Psoas muscle (tissue), 8 donors: Measurements from ENCODE around the gene APBB2. TPM values are rescaled to one million over a fixed set of nuclear protein-coding genes. Genes with fewer than 3 reads are reported as not detected.

Experiments
- ATAC-seq, 4 donors: fragments of 200-7000 bp; cut with Tn5 transposase; one replicate each; pipeline ENCODE4 v1.9.1; 2020; ENCODE audit warnings: moderate library complexity in 3 of 4, mild to moderate bottlenecking in 2 of 4
- DNase-seq, 2 donors: peaks; one replicate each; pipeline ENCODE4 v3.0.0-alpha.2; 2020
- H3K27ac ChIP-seq: fragments of 200-600 bp; one replicate; pipeline ENCODE4 v1.8.0; 2022
- H3K27me3 ChIP-seq, 3 donors: fragments of 200-600 bp in 1 of 3; one replicate each; pipeline versions ENCODE4 v1.6.1 to v1.8.0; 2013 to 2022; ENCODE audit warnings: low read length in 2 of 3, mild to moderate bottlenecking in 2 of 3, moderate library complexity in 1 of 3; ENCODE audit not compliant: insufficient read depth in 3 of 3
- H3K36me3 ChIP-seq, 2 donors: fragments of 200-600 bp in 1 of 2; one replicate each; pipeline versions ENCODE4 v1.6.1 to v1.8.0; 2013 to 2022; ENCODE audit warnings: low read depth in 1 of 2, mild to moderate bottlenecking in 1 of 2, moderate library complexity in 1 of 2; ENCODE audit not compliant: insufficient read depth in 1 of 2
- H3K4me1 ChIP-seq: fragments of 200-600 bp; one replicate; pipeline ENCODE4 v1.8.0; 2022
- H3K4me3 ChIP-seq: fragments of 200-600 bp; one replicate; pipeline ENCODE4 v1.8.0; 2022; ENCODE audit warnings: mild to moderate bottlenecking
- H3K9me3 ChIP-seq: fragments of 200-600 bp; one replicate; pipeline ENCODE4 v1.8.0; 2022
- CTCF ChIP-seq: fragments of 200-600 bp; IDR thresholded peaks from one replicate; pipeline ENCODE4 v1.8.0; 2022; ENCODE audit warnings: antibody characterized with exemption
- WGBS, 3 donors: extraction: QIAGEN DNeasy Blood & Tissue Kit; methylation state at CpG; one replicate each; pipeline versions ENCODE4 v1.1.6 to v1.1.7; 2013; 5-methylcytosine and 5-hydroxymethylcytosine counted together
- intact Hi-C, 2 donors: fragments of 100-400 bp; cut with DNase I; formaldehyde crosslinking; loops; one replicate each; pipeline versions ENCODE4 v1.11.0 to v1.14.2; 2022
- polyA plus RNA-seq, 3 donors: library from polyadenylated mRNA; stranded (reverse); fragments of 200-250 nt; gene quantifications; one replicate each; pipeline ENCODE4 v1.2.3, GENCODE V29; 2013
- total RNA-seq, 4 donors: library from RNA; stranded (reverse); fragmentation: NEBNext Ultra II Directional in 2 of 4; extraction: Animal tissue kit (Norgen Biotek cat#: 25700) in 2 of 4; gene quantifications; one replicate each; pipeline versions ENCODE4 v1.2.1 to v1.2.4, GENCODE V29; 2021 to 2023
- donor health status: healthy with polysubstance abuse.
- donor health status: DM: no; HTN: no; CAD: no; lungs with moderate emphysema.
- donor health status: Bipolar disorder and iron deficiency.
- donor health status: healthy.
- donor health status: DM: yes; HTN: yes; CAD: no.
- donor health status: DM: no; HTN: no; CAD: no.
- donor health status: DM: no; HTN: no; CAD: no.
- donor health status: DM: yes; HTN: yes; CAD: no.

Gene APBB2
- total and polyA plus RNA-seq, 7 donors: 3.1 to 37.4 (median 11.3) TPM

GRCh38 chr4:40992472-40993295 lies 221.7 kb downstream of the APBB2 start:
- H3K4me1 ChIP-seq: no peaks in the 10 kb centered on the region
- no peaks in the 10 kb centered on the region for H3K9me3 ChIP-seq
- 83 to 89% (median 84%) methylated on average over 17 of the region's 17 CpGs for WGBS, 3 donors
- no peak overlapping the region for H3K4me3 ChIP-seq
- ATAC-seq: no peak
- no peak for TF ChIP-seq CTCF
- H3K36me3 ChIP-seq: no peaks in the 10 kb centered on the region
- intact Hi-C loops: no loop called here
- H3K27ac ChIP-seq: no peak overlapping the region
- no peaks in the 10 kb centered on the region for H3K27me3 ChIP-seq
- DNase-seq: no peak

GRCh38 chr4:40991908-40992307 lies 222.4 kb downstream of the APBB2 start:
- no peaks in the 10 kb centered on the region for H3K27me3 ChIP-seq
- H3K4me1 ChIP-seq: no peaks in the 10 kb centered on the region
- no peaks in the 10 kb centered on the region for H3K36me3 ChIP-seq
- intact Hi-C loops: no loop called here
- ATAC-seq: no peak
- no peak for TF ChIP-seq CTCF
- no peaks in the 10 kb centered on the region for H3K9me3 ChIP-seq
- 88 to 92% (median 90%) methylated on average over 3 of the region's 3 CpGs for whole genome bisulfite sequencing, 3 donors
- no peak overlapping the region for H3K4me3 ChIP-seq
- H3K27ac ChIP-seq: no peak overlapping the region
- no peak for DNase-seq

GRCh38 chr4:40990899-40991265 lies 223.5 kb downstream of the APBB2 start:
- WGBS, 3 donors: 85 to 94% (median 89%) methylated on average over 3 of the region's 3 CpGs
- intact Hi-C loops: no loop called here

GRCh38 chr4:40990236-40990898 lies 224.0 kb downstream of the APBB2 start:
- DNase-seq (no peak), ATAC-seq (peak in 3 of 4 donors; percentile 46 to 79 (median 73))
- no peaks in the 10 kb centered on the region for H3K36me3 ChIP-seq
- H3K27me3 ChIP-seq: no peaks in the 10 kb centered on the region
- no peaks in the 10 kb centered on the region for H3K9me3 ChIP-seq
- TF ChIP-seq CTCF: no peak
- intact Hi-C loops: no loop called here
- no peaks in the 10 kb centered on the region for H3K4me1 ChIP-seq
- WGBS, 3 donors: 54 to 65% (median 63%) methylated on average over 5 of the region's 5 CpGs
- H3K4me3 ChIP-seq: no peak overlapping the region
- no peak overlapping the region for H3K27ac ChIP-seq

More at GRCh38 chr4:40990899-40991265, 223.5 kb downstream of the APBB2 start:
- Histone ChIP-seq H3K27ac (no peak overlapping the region), H3K4me1 (no peaks in the 10 kb centered on the region), H3K36me3 (no peaks in the 10 kb centered on the region), H3K4me3 (no peak overlapping the region), H3K27me3 (no peaks in the 10 kb centered on the region), H3K9me3 (no peaks in the 10 kb centered on the region)
- DNase-seq: no peak
- ATAC-seq: peak in 1 of 4 donors; percentile 17
- TF ChIP-seq CTCF: no peak
